SK-N-SH (cell line): ENCODE measurements around the gene SMOC1. TPM values are rescaled to one million over a fixed set of nuclear protein-coding genes. Genes with fewer than 3 reads are reported as not detected.

Source experiments
- CTCF ChIA-PET: fragments of 300-600, 350-600 bp; formaldehyde crosslinking; extraction: SDS; loops from one replicate; lab custom pipeline; 2021; lab: Yijun Ruan, JAX
- POLR2A ChIA-PET: fragments of 350-600 bp; sonication (Branson Sonifier 250); formaldehyde crosslinking; extraction: SDS; loops from one replicate; lab custom pipeline; 2020; ENCODE audit warnings: antibody characterized with exemption, inconsistent platforms; lab: Yijun Ruan, JAX
- DNase-seq: peaks from one replicate; pipeline ENCODE4 v3.0.0; 2012
- H2AFZ ChIP-seq: fragments of 200-600 bp; sonication (generic); 2 replicates; pipeline ENCODE4 v1.8.1; 2016; ENCODE audit warnings: antibody characterized with exemption, mild to moderate bottlenecking, low read depth
- H3F3A ChIP-seq: fragments of 200-600 bp; sonication (generic); replicated peaks from 2 replicates; pipeline ENCODE3; 2016; ENCODE audit warnings: antibody characterized with exemption, mild to moderate bottlenecking; ENCODE audit not compliant: insufficient read depth
- H3K27ac ChIP-seq, 2 experiments: fragments of 200-500 bp in 1 of 2; fragments of 200-600 bp in 1 of 2; sonication (Bioruptor generic) in 1 of 2; sonication (generic), shearing (Covaris generic) in 1 of 2; 2 replicates each; pipeline versions ENCODE4 v1.5.1 to v1.6.1; 2014 to 2016; ENCODE audit warnings: low read depth in 2 of 2, inconsistent platforms in 1 of 2, low read length in 1 of 2, mild to moderate bottlenecking in 1 of 2, mixed read lengths in 1 of 2
- H3K27me3 ChIP-seq: fragments of 200-600 bp; sonication (generic), shearing (Covaris generic); 2 replicates; pipeline ENCODE4 v1.6.1; 2016; ENCODE audit warnings: mixed run types; ENCODE audit not compliant: insufficient read depth
- H3K36me3 ChIP-seq, 2 experiments: fragments of 200-500 bp in 1 of 2; fragments of 200-600 bp in 1 of 2; sonication (Bioruptor generic) in 1 of 2; sonication (generic) in 1 of 2; replicated peaks in 1 of 2; 2 replicates each; pipeline versions ENCODE3 to v1.5.1; 2014 to 2016; ENCODE audit warnings: low read length in 1 of 2, mild to moderate bottlenecking in 1 of 2; ENCODE audit not compliant: insufficient read depth in 2 of 2, control insufficient read depth in 1 of 2
- H3K4me1 ChIP-seq, 2 experiments: fragments of 200-500 bp in 1 of 2; fragments of 200-600 bp in 1 of 2; sonication (Bioruptor generic) in 1 of 2; sonication (generic), shearing (Covaris generic) in 1 of 2; 2 replicates each; pipeline versions ENCODE4 v1.5.1 to v1.6.1; 2014 to 2016; ENCODE audit warnings: low read depth in 1 of 2, low read length in 1 of 2, mixed run types in 1 of 2; ENCODE audit not compliant: insufficient read depth in 2 of 2, control insufficient read depth in 1 of 2
- H3K4me2 ChIP-seq: fragments of 200-600 bp; sonication (generic), shearing (Covaris generic); 2 replicates; pipeline ENCODE4 v1.6.1; 2017; ENCODE audit warnings: mixed run types
- H3K4me3 ChIP-seq, 2 experiments: fragments of 200-500 bp in 1 of 2; fragments of 200-600 bp in 1 of 2; sonication (Bioruptor generic) in 1 of 2; sonication (generic), shearing (Covaris generic) in 1 of 2; 2 replicates each; pipeline versions ENCODE4 v1.5.1 to v1.8.1; 2014 to 2016; ENCODE audit warnings: low read depth in 2 of 2, inconsistent platforms in 1 of 2, low read length in 1 of 2, mild to moderate bottlenecking in 1 of 2, mixed read lengths in 1 of 2, moderate library complexity in 1 of 2
- H3K79me2 ChIP-seq: fragments of 200-600 bp; sonication (generic); 2 replicates; pipeline ENCODE4 v1.8.1; 2017; ENCODE audit warnings: mild to moderate bottlenecking; ENCODE audit not compliant: insufficient read depth
- H3K9ac ChIP-seq: fragments of 200-600 bp; sonication (generic); 2 replicates; pipeline ENCODE4 v1.6.1; 2017; ENCODE audit warnings: mixed run types
- H3K9me2 ChIP-seq: fragments of 200-600 bp; sonication (generic); 2 replicates; pipeline ENCODE4 v1.6.1; 2017; ENCODE audit warnings: mixed run types
- H3K9me3 ChIP-seq: fragments of 200-600 bp; sonication (generic); 2 replicates; pipeline ENCODE4 v1.6.1; 2017; ENCODE audit warnings: mixed run types, mild to moderate bottlenecking, moderate library complexity
- H4K20me1 ChIP-seq: fragments of 200-600 bp; sonication (generic); 2 replicates; pipeline ENCODE4 v1.6.1; 2017; ENCODE audit warnings: mild to moderate bottlenecking, mixed run types; ENCODE audit not compliant: insufficient read depth
- ELF1 ChIP-seq: IDR thresholded peaks from 2 replicates; pipeline ENCODE4 v1.4.0; 2012
- EP300 ChIP-seq, 2 experiments: IDR thresholded peaks; 2 replicates each; pipeline versions ENCODE4 v1.4.0 to v1.6.1; 2012; ENCODE audit warnings: borderline replicate concordance in 1 of 2, low read depth in 1 of 2, low read length in 1 of 2
- FOSL2 ChIP-seq: IDR thresholded peaks from 2 replicates; pipeline ENCODE4 v1.4.0; 2012; ENCODE audit warnings: low read depth, mild to moderate bottlenecking, moderate library complexity, borderline replicate concordance
- FOXJ3 ChIP-seq: sonication (generic); formaldehyde crosslinking; IDR thresholded peaks from 2 replicates; pipeline ENCODE4 v1.5.1; 2020; ENCODE audit warnings: mild to moderate bottlenecking, missing genetic modification reagents
- GABPA ChIP-seq: IDR thresholded peaks from 2 replicates; pipeline ENCODE4 v1.4.0; 2012; ENCODE audit warnings: low read depth, mild to moderate bottlenecking
- GATA2 ChIP-seq: sonication (generic); formaldehyde crosslinking; IDR thresholded peaks from 2 replicates; pipeline ENCODE4 v1.5.0; 2020; ENCODE audit warnings: mild to moderate bottlenecking, missing genetic modification reagents
- JUND ChIP-seq: IDR thresholded peaks from 2 replicates; pipeline ENCODE4 v1.4.0; 2012
- MEF2A ChIP-seq: IDR thresholded peaks from 2 replicates; pipeline ENCODE4 v1.4.0; 2012; ENCODE audit warnings: low read depth, borderline replicate concordance
- POLR2AphosphoS5 ChIP-seq: IDR thresholded peaks from 2 replicates; pipeline ENCODE4 v1.6.1; 2012; ENCODE audit warnings: low read depth, low read length
- RCOR1 ChIP-seq: fragments of 150-350 bp; IDR thresholded peaks from 2 replicates; pipeline ENCODE4 v1.6.1; 2017; ENCODE audit warnings: antibody characterized with exemption, low read length
- RFX5 ChIP-seq: IDR thresholded peaks from 2 replicates; pipeline ENCODE4 v1.6.1; 2012; ENCODE audit warnings: mild to moderate bottlenecking, improper control_type of control experiment, low read length
- RXRA ChIP-seq: IDR thresholded peaks from 2 replicates; pipeline ENCODE4 v1.4.0; 2012; ENCODE audit warnings: low read depth, mild to moderate bottlenecking, borderline replicate concordance
- SMC3 ChIP-seq: IDR thresholded peaks from 2 replicates; pipeline ENCODE4 v1.6.1; 2012; ENCODE audit warnings: low read depth, low read length, improper control_type of control experiment
- TAF1 ChIP-seq: IDR thresholded peaks from 2 replicates; pipeline ENCODE4 v1.6.1; 2012; ENCODE audit warnings: low read depth, mild to moderate bottlenecking, low read length, moderate library complexity, borderline replicate concordance
- TEAD4 ChIP-seq: IDR thresholded peaks from 2 replicates; pipeline ENCODE4 v1.4.0; 2012; ENCODE audit warnings: mild to moderate bottlenecking, borderline replicate concordance; ENCODE audit not compliant: insufficient read depth
- YY1 ChIP-seq: IDR thresholded peaks from 2 replicates; pipeline ENCODE4 v1.4.0; 2012; ENCODE audit warnings: low read depth, mild to moderate bottlenecking
- WGBS: methylation state at CpG from one replicate; pipeline ENCODE4 v1.1.6; 2017; ENCODE audit warnings: low lambda C conversion rate; 5-methylcytosine and 5-hydroxymethylcytosine counted together
- polyA plus RNA-seq, 3 experiments: library from polyadenylated mRNA; depleted of rRNA; stranded (reverse); fragments of >200 nt; gene quantifications; 2 replicates each; pipeline ENCODE4 v1.2.3, GENCODE V29; 2012
- TF ChIP-seq, protein P1 (sequence below): fragments of 200-600 bp; sonication (generic); IDR thresholded peaks from 2 replicates; pipeline ENCODE4 v1.6.1; 2017; ENCODE audit warnings: antibody characterized with exemption, mild to moderate bottlenecking, moderate library complexity
- TF ChIP-seq, protein P2 (sequence below): IDR thresholded peaks from 2 replicates; pipeline ENCODE4; 2012
- TF ChIP-seq, protein P3 (sequence below): fragments of 150-350 bp; IDR thresholded peaks from 2 replicates; pipeline ENCODE4 v1.6.1; 2016; ENCODE audit warnings: mild to moderate bottlenecking, low read depth, low read length
- TF ChIP-seq, protein P4 (sequence below): fragments of 150-350 bp; IDR thresholded peaks from 2 replicates; pipeline ENCODE4 v1.6.1; 2017; ENCODE audit warnings: antibody characterized with exemption, low read length, low read depth, borderline replicate concordance

SMOC1 gene
- polyA plus RNA-seq, 1 of the 3 experiments (the other 2 are of a cell fraction): not detected

DNA sequence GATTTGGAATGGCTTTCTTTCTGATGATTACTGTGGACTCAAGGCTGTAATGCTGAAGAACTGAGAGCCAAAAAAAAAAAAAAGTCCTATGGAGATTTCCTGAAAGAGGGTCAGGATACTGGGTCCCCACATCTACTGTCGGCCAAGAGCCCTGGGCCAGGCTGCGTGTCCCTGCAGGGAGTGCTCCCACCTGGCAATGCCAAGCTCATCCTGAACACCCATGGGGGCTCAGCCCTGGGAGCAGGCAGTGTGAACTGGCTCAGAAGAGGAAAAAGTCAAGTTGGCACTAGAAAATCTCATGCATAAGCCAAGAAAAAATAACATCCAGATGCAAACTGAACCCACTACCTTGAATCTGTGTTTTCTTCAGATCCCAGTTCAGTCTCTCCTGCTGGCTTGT, 35.0 kb upstream of the SMOC1 start:
- DNase-seq: no peak
- TF ChIP-seq, protein P1, sequence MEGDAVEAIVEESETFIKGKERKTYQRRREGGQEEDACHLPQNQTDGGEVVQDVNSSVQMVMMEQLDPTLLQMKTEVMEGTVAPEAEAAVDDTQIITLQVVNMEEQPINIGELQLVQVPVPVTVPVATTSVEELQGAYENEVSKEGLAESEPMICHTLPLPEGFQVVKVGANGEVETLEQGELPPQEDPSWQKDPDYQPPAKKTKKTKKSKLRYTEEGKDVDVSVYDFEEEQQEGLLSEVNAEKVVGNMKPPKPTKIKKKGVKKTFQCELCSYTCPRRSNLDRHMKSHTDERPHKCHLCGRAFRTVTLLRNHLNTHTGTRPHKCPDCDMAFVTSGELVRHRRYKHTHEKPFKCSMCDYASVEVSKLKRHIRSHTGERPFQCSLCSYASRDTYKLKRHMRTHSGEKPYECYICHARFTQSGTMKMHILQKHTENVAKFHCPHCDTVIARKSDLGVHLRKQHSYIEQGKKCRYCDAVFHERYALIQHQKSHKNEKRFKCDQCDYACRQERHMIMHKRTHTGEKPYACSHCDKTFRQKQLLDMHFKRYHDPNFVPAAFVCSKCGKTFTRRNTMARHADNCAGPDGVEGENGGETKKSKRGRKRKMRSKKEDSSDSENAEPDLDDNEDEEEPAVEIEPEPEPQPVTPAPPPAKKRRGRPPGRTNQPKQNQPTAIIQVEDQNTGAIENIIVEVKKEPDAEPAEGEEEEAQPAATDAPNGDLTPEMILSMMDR: no peak
- TF ChIP-seq RCOR1: no peak
- no peak for TF ChIP-seq RXRA
- no peak for TF ChIP-seq GABPA
- no peak for TF ChIP-seq YY1
- no peak for TF ChIP-seq TEAD4
- no peak for TF ChIP-seq RFX5
- no peak for TF ChIP-seq MEF2A
- TF ChIP-seq FOXJ3 (CRISPR knock-in tag): no peak
- no peak for TF ChIP-seq SMC3
- TF ChIP-seq JUND: no peak
- H3K4me1 ChIP-seq: peaks cover 0 to 11% of the 10 kb centered on the region in 2 experiments; a peak in 1 of 4 replicates
- no peaks in the 10 kb centered on the region for H3K9me3 ChIP-seq
- no peak overlapping the region for H3K4me3 ChIP-seq
- no peaks in the 10 kb centered on the region for H3K9me2 ChIP-seq
- no peak overlapping the region for H2AFZ ChIP-seq
- no peak overlapping the region for H3K4me2 ChIP-seq
- no peaks in the 10 kb centered on the region for H3F3A ChIP-seq
- no peaks in the 10 kb centered on the region for H4K20me1 ChIP-seq
- no peaks in the 10 kb centered on the region for H3K27me3 ChIP-seq
- WGBS: 50% methylated on average over 2 of the region's 2 CpGs
- no peaks in the 10 kb centered on the region for H3K36me3 ChIP-seq
- no peaks in the 10 kb centered on the region for H3K79me2 ChIP-seq
- no peak overlapping the region for H3K27ac ChIP-seq
- H3K9ac ChIP-seq: no peak overlapping the region
- POLR2A ChIA-PET: no interaction called here
- CTCF ChIA-PET: interaction anchor here (1.5 to 4.2 kb wide), 3 partner anchors 25 to 184 kb away, joined by 5 to 12 read pairs (median 8); no protein-coding TSS in a partner anchor

DNA sequence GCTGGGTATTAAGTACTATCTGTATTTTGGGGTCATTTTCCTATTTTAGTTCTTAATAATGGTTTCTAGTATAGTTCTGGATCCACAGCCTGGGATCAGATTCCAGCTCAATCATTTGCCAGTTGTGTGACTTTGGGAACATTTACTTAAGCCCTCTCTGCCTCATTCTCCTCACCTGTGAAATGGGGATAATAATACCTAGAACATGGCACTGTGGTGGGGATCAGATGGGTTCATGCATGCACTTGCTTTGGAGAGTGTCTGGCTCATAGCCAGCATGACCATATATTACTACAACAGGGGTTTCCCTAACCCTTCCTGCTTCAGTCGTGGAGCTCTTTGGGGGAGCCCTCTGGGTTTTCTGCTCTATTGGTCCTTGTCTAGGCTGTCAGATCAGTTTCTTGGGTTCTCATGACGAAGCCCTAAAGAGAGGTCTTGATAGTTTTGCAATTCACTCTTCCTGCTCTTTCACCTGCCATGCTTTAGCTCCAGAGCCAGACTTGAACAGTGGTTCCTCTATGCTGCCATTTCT, 34.1 kb upstream of the SMOC1 start:
- no peak for DNase-seq
- no peak overlapping the region for H2AFZ ChIP-seq
- H3K36me3 ChIP-seq: no peaks in the 10 kb centered on the region
- H3K9ac ChIP-seq: no peak overlapping the region
- ChIA-PET CTCF (interaction anchor here (0.7 to 4.2 kb wide), 5 partner anchors 14 to 183 kb away, joined by 3 to 12 read pairs (median 5); no protein-coding TSS in a partner anchor), POLR2A (no interaction called here)
- no peaks in the 10 kb centered on the region for H3F3A ChIP-seq
- H3K9me3 ChIP-seq: no peaks in the 10 kb centered on the region
- WGBS: 19% methylated on average over 2 of the region's 2 CpGs
- no peak overlapping the region for H3K4me2 ChIP-seq
- H3K4me3 ChIP-seq: no peak overlapping the region
- H4K20me1 ChIP-seq: no peaks in the 10 kb centered on the region
- peaks cover 0 to 11% of the 10 kb centered on the region in 2 experiments; a peak in 1 of 4 replicates for H3K4me1 ChIP-seq
- no peak overlapping the region for H3K27ac ChIP-seq
- H3K9me2 ChIP-seq: no peaks in the 10 kb centered on the region
- H3K79me2 ChIP-seq: no peaks in the 10 kb centered on the region
- no peaks in the 10 kb centered on the region for H3K27me3 ChIP-seq
- TF ChIP-seq RCOR1: no peak
- no peak for TF ChIP-seq SMC3
- no peak for TF ChIP-seq RFX5
- TF ChIP-seq ELF1: no peak
- TF ChIP-seq JUND: no peak
- TF ChIP-seq YY1: no peak
- TF ChIP-seq, protein P2, sequence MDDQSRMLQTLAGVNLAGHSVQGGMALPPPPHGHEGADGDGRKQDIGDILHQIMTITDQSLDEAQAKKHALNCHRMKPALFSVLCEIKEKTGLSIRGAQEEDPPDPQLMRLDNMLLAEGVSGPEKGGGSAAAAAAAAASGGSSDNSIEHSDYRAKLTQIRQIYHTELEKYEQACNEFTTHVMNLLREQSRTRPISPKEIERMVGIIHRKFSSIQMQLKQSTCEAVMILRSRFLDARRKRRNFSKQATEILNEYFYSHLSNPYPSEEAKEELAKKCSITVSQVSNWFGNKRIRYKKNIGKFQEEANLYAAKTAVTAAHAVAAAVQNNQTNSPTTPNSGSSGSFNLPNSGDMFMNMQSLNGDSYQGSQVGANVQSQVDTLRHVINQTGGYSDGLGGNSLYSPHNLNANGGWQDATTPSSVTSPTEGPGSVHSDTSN: no peak
- TF ChIP-seq, protein P1: no peak
- no peak for TF ChIP-seq MEF2A
- TF ChIP-seq FOXJ3 (CRISPR knock-in tag): no peak
- TF ChIP-seq, protein P3, sequence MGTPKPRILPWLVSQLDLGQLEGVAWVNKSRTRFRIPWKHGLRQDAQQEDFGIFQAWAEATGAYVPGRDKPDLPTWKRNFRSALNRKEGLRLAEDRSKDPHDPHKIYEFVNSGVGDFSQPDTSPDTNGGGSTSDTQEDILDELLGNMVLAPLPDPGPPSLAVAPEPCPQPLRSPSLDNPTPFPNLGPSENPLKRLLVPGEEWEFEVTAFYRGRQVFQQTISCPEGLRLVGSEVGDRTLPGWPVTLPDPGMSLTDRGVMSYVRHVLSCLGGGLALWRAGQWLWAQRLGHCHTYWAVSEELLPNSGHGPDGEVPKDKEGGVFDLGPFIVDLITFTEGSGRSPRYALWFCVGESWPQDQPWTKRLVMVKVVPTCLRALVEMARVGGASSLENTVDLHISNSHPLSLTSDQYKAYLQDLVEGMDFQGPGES: no peak
- TF ChIP-seq GATA2 (CRISPR knock-in tag): no peak
- TF ChIP-seq TAF1: no peak
- no peak for TF ChIP-seq EP300 (IDR thresholded peaks at IDR 0.05; ENCODE audit: borderline replicate concordance in 1 of 2, low read depth in 1 of 2, low read length in 1 of 2)
- no peak for TF ChIP-seq FOSL2
- TF ChIP-seq POLR2AphosphoS5: no peak
- TF ChIP-seq, protein P4, sequence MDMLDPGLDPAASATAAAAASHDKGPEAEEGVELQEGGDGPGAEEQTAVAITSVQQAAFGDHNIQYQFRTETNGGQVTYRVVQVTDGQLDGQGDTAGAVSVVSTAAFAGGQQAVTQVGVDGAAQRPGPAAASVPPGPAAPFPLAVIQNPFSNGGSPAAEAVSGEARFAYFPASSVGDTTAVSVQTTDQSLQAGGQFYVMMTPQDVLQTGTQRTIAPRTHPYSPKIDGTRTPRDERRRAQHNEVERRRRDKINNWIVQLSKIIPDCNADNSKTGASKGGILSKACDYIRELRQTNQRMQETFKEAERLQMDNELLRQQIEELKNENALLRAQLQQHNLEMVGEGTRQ: no peak
